Activated CD8-positive, alpha-beta memory T cell treated with anti-CD3 and anti-CD28 coated beads, Interleukin-2, amount 10 ng/mL, durations not matched to agents 7 days and 5 days (primary cell): ENCODE measurements around the gene DNAJC25. TPM values are rescaled to one million over a fixed set of nuclear protein-coding genes. Genes with fewer than 3 reads are reported as not detected.
"Not testable (repeated sequence)": the region's sequence is repeated elsewhere in the genome, so short reads cannot be mapped to it uniquely, and the experiment has no call there.

Experiments used
- ATAC-seq: fragments of 150-1000 bp; cut with Tn5 transposase; one replicate; pipeline ENCODE4 v1.10.0; 2021; ENCODE audit warnings: moderate library complexity
- CTCF ChIA-PET: fragments of 350-600 bp; sonication (Branson Sonifier 250); formaldehyde crosslinking; loops from one replicate; lab custom pipeline; 2021; ENCODE audit warnings: antibody characterized with exemption; lab: Charles Lee
- DNase-seq: peaks from one replicate; pipeline ENCODE4 v3.0.0-alpha.2; 2020
- H3K27ac Mint-ChIP-seq: one replicate; pipeline ENCODE4 v1.8.0; 2021; ENCODE audit warnings: mild to moderate bottlenecking, mixed read lengths
- H3K27me3 Mint-ChIP-seq: one replicate; pipeline ENCODE4 v1.8.0; 2021; ENCODE audit warnings: mixed read lengths
- H3K36me3 Mint-ChIP-seq: one replicate; pipeline ENCODE4 v1.8.0; 2021; ENCODE audit warnings: mild to moderate bottlenecking, mixed read lengths
- H3K4me1 Mint-ChIP-seq: one replicate; pipeline ENCODE4 v1.8.0; 2021; ENCODE audit warnings: mixed read lengths
- H3K4me3 Mint-ChIP-seq: one replicate; pipeline ENCODE4 v1.8.0; 2021; ENCODE audit warnings: mild to moderate bottlenecking, moderate library complexity, mixed read lengths
- H3K9me3 Mint-ChIP-seq: one replicate; pipeline ENCODE4 v1.8.0; 2022; ENCODE audit warnings: low read depth, mixed read lengths
- total RNA-seq, 2 experiments: library from RNA; stranded (reverse); gene quantifications; one replicate each; pipeline ENCODE4 v1.2.3, GENCODE V29; 2021

Gene DNAJC25
- total RNA-seq, 2 experiments from 2014 or later, result 3.6 to 4.2 TPM

DNA sequence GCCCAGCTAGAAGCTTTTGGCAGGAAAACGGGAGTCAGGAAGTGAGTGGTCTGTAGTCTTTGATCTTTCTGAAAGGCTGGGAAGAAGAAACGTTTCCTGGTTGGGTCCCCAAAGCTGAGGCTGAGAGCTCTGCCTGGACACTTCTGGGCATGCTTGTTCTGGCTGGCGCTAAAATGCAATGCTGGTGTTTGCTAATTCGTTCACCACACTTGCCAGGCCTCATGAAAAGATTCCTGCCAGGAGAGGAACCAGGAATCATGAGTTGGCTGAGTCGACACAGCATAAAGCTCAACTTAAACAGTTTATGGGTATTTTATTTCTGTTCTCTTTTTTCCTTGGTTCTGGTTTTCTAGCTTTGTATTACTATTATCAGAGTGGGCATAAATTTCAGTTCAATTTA lies 21.0 kb upstream of the DNAJC25 start:
- CTCF ChIA-PET, result interaction anchor here (0.7 kb wide), 1 partner anchor 1135 kb away, joined by 3 read pairs; no protein-coding TSS in a partner anchor
- ATAC-seq (no peak), DNase-seq (no peak)
- Mint-ChIP-seq H3K4me3 (no peak overlapping the region), H3K27me3 (peaks cover 22% of the 10 kb centered on the region), H3K9me3 (no peaks in the 10 kb centered on the region), H3K4me1 (no peaks in the 10 kb centered on the region), H3K36me3 (no peaks in the 10 kb centered on the region), H3K27ac (no peak overlapping the region)

DNA sequence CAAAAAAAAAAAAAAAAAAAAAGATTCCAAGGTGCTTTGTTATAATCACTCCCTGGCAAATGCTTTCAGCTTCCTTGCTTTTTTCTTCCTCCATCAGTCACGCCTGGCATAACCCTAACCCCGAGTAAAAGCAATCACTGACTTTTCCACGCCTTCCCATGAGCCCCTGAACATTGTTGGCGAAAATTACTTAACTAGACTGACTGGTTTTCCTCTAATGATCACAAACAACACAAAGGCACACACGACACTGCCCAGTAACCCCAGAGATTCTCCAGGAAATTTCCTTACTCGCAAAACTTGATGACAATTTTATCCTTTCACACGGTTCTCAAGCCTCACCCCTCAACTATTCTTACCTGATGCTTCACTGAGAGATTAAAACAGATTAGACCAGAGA lies 20.3 kb upstream of the DNAJC25 start:
- Mint-ChIP-seq H3K9me3 (no peaks in the 10 kb centered on the region), H3K36me3 (no peaks in the 10 kb centered on the region), H3K27ac (no peak overlapping the region), H3K4me1 (no peaks in the 10 kb centered on the region), H3K27me3 (peaks cover 21% of the 10 kb centered on the region), H3K4me3 (no peak overlapping the region)
- no peak for ATAC-seq
- CTCF ChIA-PET, result interaction anchor here (0.7 kb wide), 1 partner anchor 1134 kb away, joined by 3 read pairs; no protein-coding TSS in a partner anchor
- DNase-seq, result no peak

DNA sequence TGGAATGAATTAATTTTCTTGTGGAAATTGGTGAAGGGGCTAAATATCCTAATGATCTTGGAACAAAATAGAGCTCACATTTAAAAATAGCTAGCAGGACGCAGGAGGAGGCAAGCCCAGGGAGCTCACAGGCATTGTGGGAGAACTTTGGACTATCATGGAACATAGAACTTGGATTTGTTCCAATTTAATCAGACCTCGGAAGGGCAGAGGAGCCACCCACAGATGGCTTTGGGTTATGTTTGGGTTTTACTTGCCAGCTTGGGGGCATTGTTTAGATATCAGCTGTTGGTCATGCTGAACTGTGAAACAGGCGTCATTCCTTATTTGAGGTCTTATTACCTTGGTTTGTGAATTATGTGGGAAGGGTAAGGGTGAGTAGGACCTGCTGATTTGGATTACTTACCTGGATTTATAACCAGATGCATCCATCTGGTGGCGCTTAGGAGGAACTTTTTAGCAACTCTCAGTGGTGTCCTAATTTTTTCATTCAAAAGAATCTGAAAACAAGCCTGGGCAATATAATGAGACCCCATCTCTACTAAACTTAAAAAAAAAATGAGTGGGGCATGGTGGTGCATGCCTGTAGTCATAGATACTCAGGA lies 17.6 kb upstream of the DNAJC25 start:
- H3K4me1 Mint-ChIP-seq, result no peaks in the 10 kb centered on the region
- no peaks in the 10 kb centered on the region for H3K9me3 Mint-ChIP-seq
- DNase-seq (no peak), ATAC-seq (no peak)
- peaks cover 25% of the 10 kb centered on the region for H3K27me3 Mint-ChIP-seq
- CTCF ChIA-PET, result interaction anchor here (1.1 kb wide), 1 partner anchor 15 kb away, joined by 3 read pairs; no protein-coding TSS in a partner anchor
- no peak overlapping the region for H3K4me3 Mint-ChIP-seq
- H3K36me3 Mint-ChIP-seq, result no peaks in the 10 kb centered on the region
- H3K27ac Mint-ChIP-seq, result no peak overlapping the region

DNA sequence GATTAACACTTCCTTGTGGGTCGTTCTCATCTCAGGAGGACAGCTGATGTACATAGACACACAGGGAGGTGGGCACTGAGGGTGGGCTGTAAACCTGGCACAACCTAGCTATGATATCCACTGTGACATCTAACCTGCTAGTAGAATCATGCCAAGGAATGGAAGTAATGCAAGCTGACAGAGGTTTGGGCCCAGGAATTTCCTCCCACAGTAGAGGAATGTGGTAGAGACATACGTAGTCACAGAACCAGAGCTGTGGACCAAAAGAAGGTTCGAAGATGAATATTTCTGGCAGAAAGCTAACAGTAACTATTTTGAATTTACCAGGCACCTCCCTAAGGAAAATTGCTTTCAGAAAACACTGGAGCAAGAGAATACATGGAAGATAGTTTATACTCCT lies 15.2 kb upstream of the DNAJC25 start:
- H3K4me3 Mint-ChIP-seq, result no peak overlapping the region
- H3K4me1 Mint-ChIP-seq, result no peaks in the 10 kb centered on the region
- H3K9me3 Mint-ChIP-seq, result no peaks in the 10 kb centered on the region
- H3K27me3 Mint-ChIP-seq, result peaks cover 19% of the 10 kb centered on the region
- H3K27ac Mint-ChIP-seq, result no peak overlapping the region
- H3K36me3 Mint-ChIP-seq, result no peaks in the 10 kb centered on the region
- CTCF ChIA-PET, result no interaction called here
- ATAC-seq (no peak), DNase-seq (no peak)

DNA sequence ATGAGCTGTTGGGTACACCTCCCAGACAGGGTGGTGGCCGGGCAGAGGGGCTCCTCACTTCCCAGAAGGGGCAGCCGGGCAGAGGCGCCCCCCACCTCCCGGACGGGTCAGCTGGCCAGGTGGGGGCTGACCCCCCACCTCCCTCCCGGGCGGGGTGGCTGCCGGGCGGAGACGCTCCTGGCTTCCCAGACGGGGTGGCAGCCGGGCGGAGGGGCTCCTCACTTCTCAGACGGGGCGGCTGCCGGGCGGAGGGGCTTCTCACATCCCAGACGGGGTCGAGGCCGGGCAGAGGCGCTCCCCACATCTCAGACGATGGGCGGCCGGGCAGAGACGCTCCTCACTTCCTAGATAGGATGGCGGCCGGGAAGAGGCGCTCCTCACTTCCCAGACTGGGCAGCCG lies 13.8 kb upstream of the DNAJC25 start:
- H3K4me1 Mint-ChIP-seq, H3K4me3 Mint-ChIP-seq, CTCF ChIA-PET, H3K27ac Mint-ChIP-seq, H3K36me3 Mint-ChIP-seq, H3K9me3 Mint-ChIP-seq, ATAC-seq, DNase-seq: not testable (repeated sequence)
- H3K27me3 Mint-ChIP-seq, result peaks cover 21% of the 10 kb centered on the region

DNA sequence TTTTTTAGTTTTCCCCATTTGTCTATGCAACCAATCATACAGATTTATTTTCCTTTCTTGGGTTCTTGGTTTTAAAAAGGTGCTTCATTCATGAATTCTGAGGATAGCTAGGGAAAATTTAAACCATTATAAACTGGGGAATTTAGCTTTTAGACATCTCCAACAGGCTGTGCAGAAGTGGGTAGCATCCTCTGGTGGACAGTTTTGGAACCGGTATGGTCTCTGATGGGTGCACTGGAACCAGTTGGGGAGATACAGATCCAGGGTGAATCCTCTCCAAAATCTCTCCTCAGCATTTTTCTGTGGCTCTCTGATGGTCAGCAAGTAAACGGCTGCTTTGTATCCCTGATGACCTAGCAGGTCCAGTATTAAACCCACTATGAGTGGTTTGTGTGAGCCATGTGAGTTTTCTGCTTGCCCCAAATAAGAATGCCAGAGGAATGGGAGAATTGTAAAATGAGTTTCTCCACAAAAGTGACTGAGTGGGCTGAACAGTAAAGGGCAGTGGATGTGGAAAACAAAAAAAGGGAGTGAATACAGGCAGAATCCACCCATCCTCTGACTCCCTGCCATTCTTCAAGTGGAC lies 9.1 kb upstream of the DNAJC25 start:
- CTCF ChIA-PET, result interaction anchor here (0.5 to 2.0 kb wide), 11 partner anchors 8 to 1899 kb away, joined by 3 to 21 read pairs (median 3); partner anchors contain the start of gene DNAJC25
- ATAC-seq, result peak; percentile 71
- DNase-seq, result no peak
- H3K4me1 Mint-ChIP-seq, result no peaks in the 10 kb centered on the region
- H3K36me3 Mint-ChIP-seq, result no peaks in the 10 kb centered on the region
- H3K27ac Mint-ChIP-seq, result no peak overlapping the region
- no peak overlapping the region for H3K4me3 Mint-ChIP-seq
- no peaks in the 10 kb centered on the region for H3K9me3 Mint-ChIP-seq
- peaks cover 22% of the 10 kb centered on the region for H3K27me3 Mint-ChIP-seq

DNA sequence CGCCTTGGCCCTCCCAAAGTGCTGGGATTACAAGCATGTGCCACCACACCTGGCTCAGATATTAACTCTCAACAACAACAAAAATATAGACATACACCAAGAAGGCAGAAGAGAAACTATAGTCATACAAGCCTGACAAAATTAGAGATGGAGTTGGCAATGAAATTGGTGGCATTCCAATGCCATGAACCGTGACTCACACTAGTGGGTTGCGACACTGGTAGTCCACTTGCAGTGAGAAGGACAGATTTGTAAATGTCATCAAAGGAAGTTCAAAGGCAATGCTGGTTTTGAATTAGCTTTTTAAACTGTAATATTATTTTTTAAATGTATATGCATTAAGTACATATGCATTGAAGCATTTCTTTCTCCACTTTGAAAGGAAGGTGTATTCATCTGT lies 8.5 kb upstream of the DNAJC25 start:
- DNase-seq, result no peak
- Mint-ChIP-seq H3K27me3 (peaks cover 22% of the 10 kb centered on the region), H3K4me1 (no peaks in the 10 kb centered on the region), H3K27ac (no peak overlapping the region), H3K9me3 (no peaks in the 10 kb centered on the region), H3K36me3 (no peaks in the 10 kb centered on the region), H3K4me3 (no peak overlapping the region)
- CTCF ChIA-PET, result no interaction called here
- ATAC-seq, result no peak

DNA sequence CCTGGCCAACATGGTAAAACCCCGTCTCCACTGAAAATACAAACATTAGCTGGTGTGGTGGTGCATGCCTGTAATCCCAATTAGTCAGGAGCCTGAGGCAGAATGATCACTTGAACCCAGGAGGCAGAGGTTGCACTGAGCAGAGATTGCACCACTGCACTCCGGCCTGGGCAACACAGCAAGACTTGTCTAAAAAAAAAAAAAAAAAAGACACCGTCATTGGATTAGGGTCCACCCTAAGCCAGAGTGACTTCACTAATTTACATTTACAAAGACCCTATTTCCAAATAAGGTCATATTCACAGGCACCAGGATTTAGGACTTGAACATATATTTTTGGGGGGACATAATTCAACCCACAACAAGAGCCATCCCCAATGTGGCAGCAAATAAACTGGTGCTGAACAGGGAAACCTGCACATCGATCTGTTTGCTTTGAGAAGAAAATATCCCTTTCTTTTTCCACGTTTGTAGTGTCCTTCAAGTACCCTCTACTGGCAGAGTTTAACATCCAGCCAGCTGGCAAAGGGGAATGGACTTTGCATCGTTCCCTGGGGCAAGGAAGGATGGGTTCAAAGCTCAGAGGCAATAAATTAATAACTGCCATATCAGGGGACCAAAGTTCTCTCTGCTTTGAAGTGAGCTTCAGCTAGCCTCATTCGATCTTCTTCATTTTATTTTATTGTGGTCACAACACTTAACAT lies 3.7 kb upstream of the DNAJC25 start:
- no peaks in the 10 kb centered on the region for H3K36me3 Mint-ChIP-seq
- H3K9me3 Mint-ChIP-seq, result no peaks in the 10 kb centered on the region
- H3K27me3 Mint-ChIP-seq, result peaks cover 16% of the 10 kb centered on the region
- no peak overlapping the region for H3K27ac Mint-ChIP-seq
- DNase-seq, result no peak
- no peak for ATAC-seq
- H3K4me1 Mint-ChIP-seq, result peaks cover 11% of the 10 kb centered on the region
- no peak overlapping the region for H3K4me3 Mint-ChIP-seq
- CTCF ChIA-PET, result no interaction called here

DNA sequence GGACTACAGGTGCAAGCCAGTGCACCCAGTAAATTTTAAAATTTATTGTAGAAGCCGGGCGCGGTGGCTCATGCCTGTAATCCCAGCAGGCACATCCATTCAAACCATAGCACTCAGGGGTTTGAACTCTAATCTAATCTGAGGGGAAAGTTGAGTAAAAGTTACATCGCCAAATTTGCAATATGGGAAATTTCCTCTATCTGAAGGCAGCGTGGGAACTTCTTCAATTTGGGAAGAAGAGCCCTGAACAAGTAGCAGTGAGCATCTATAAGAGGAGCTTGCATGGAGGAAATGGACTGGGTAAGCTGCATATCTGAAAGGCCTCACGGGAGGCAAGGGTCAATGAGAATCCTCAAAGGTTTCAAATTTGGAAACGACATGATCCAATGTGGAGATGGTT lies 2.7 kb upstream of the DNAJC25 start:
- H3K4me3 Mint-ChIP-seq, result no peak overlapping the region
- H3K27me3 Mint-ChIP-seq, result peaks cover 11% of the 10 kb centered on the region

DNA sequence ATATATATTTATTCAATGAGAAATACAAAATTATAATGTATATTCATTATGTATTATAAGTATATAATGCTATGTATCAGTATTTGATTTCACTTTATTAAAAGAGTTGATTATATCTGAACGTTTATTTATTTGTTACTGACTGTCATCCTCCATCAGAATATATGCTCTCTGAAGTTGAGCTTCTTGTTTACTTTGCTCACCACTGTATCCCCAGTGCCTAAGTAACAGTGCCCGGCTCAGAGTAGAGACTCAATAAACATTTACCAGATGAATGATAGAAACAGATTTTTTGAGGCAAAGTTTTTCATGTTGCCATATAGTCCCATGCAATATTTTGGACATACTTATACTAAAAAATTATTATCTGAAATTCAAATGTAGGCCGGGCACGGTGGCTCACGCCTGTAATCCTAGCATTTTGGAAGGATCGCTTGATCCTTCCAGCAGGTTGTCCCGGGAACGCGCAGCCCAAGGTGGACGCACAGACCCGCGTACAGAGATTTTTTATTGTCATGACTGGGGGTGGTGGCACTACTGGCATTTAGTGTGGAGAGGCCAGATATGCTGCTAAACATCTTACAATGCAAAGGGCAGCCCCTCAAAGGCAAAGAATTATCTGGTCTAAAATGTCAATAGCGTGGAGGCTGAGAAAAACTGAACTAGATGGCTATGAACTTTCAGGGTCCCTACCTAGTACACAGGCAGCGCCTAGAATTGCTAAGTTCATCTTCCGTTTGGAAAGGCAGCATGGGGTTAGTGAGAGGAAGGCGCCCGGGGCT lies 761 bp upstream of the DNAJC25 start:
- peak overlapping the region; percentile 95 for H3K4me3 Mint-ChIP-seq
- H3K27me3 Mint-ChIP-seq, result peaks cover 3% of the 10 kb centered on the region
- peak; percentile 46 for ATAC-seq
- CTCF ChIA-PET, result interaction anchor here (0.7 to 1.9 kb wide), 6 partner anchors 9 to 286 kb away, joined by 3 to 10 read pairs (median 4); partner anchors contain the start of gene GNG10
- peaks cover 30% of the 10 kb centered on the region for H3K4me1 Mint-ChIP-seq
- H3K9me3 Mint-ChIP-seq, result no peaks in the 10 kb centered on the region
- H3K27ac Mint-ChIP-seq, result peak overlapping the region; percentile 80
- peaks cover 2% of the 10 kb centered on the region for H3K36me3 Mint-ChIP-seq
- DNase-seq, result no peak

More for the DNA sequence above, 2.7 kb upstream of the DNAJC25 start:
- Mint-ChIP-seq H3K27ac (no peak overlapping the region), H3K36me3 (peaks cover 2% of the 10 kb centered on the region), H3K9me3 (no peaks in the 10 kb centered on the region), H3K4me1 (peaks cover 21% of the 10 kb centered on the region)
- CTCF ChIA-PET, result no interaction called here
- ATAC-seq, result no peak
- DNase-seq, result no peak

DNA sequence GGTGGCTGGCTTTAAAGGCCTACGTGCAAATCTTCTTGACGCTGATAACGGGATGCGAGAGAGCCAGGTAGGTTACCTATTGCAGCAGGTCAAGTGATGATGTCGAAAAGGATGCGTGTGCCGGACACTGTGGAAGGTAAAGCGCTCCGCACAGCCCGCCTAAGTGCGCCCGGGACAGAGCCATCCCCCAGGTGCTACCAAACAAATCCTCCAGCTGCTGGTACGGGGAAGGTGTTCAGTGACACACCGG lies 245 bp upstream of the DNAJC25 start:
- Mint-ChIP-seq H3K4me3 (peak overlapping the region; percentile 95), H3K4me1 (peaks cover 33% of the 10 kb centered on the region), H3K27ac (peak overlapping the region; percentile 80), H3K27me3 (no peaks in the 10 kb centered on the region), H3K9me3 (no peaks in the 10 kb centered on the region), H3K36me3 (peaks cover 2% of the 10 kb centered on the region)
- CTCF ChIA-PET, result interaction anchor here (1.0 to 1.9 kb wide), 5 partner anchors 10 to 286 kb away, joined by 3 to 10 read pairs (median 5); partner anchors contain the start of gene GNG10
- no peak for ATAC-seq
- no peak for DNase-seq

DNA sequence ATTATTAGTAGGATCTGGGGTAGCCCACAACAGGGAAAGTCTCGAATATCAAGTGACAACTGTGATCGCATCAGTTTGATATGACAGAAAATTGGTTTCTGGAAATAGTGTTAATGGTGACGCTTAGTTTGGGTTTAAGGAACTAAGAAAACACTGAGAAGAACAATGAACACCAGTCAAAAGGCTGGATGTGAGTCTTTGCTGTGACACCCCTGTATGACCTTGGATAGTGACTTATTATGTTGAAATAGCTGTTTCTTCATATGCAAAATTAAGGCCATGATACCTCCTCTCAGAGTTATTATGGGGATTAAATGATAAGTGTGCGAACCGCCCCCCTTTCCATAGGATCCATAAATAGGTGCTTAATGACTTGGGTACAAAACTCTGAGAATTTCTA lies 926 bp downstream of the DNAJC25 start:
- Mint-ChIP-seq H3K4me3 (peak overlapping the region; percentile 95), H3K4me1 (peaks cover 35% of the 10 kb centered on the region), H3K9me3 (no peaks in the 10 kb centered on the region), H3K27me3 (no peaks in the 10 kb centered on the region), H3K36me3 (peaks cover 2% of the 10 kb centered on the region), H3K27ac (peak overlapping the region; percentile 71)
- CTCF ChIA-PET, result interaction anchor here (1.2 to 1.9 kb wide), 4 partner anchors 11 to 284 kb away, joined by 3 to 7 read pairs (median 4); partner anchors contain the start of gene GNG10
- DNase-seq (no peak), ATAC-seq (no peak)
